ENCODE data around the gene FDCSP.

GRCh38 chr4:70251250-70251944 is 25.5 kb downstream of the FDCSP start:
- TF ChIP-seq EZH2 (IDR thresholded peaks at IDR 0.05; ENCODE audit: insufficient read depth, poor library complexity, severe bottlenecking) (no peak), EZH2phosphoT487 (IDR thresholded peaks at IDR 0.05; ENCODE audit: insufficient read depth, low read depth) (no peak)
